Glomerular visceral epithelial cell (primary cell): ENCODE results near the gene RPL39L.
"Not testable (repeated sequence)": the region's sequence is repeated elsewhere in the genome, so short reads cannot be mapped to it uniquely, and the experiment has no call there.

Experiments
- DNase-seq: peaks from one replicate; pipeline ENCODE4 v3.0.0-alpha.2; 2016; ENCODE audit errors: extremely low spot score

RPL39L gene

GRCh38 chr3:187139126-187139894 lies at the start of gene RPL39L:
Gene RPL39L (minus strand): TSS chr3:187139496. CDS start chr3:187121300, 18,196 bp downstream.
- peak; percentile 72 for DNase-seq

GRCh38 chr3:187188931-187189330 lies 49.6 kb upstream of the RPL39L start:
- DNase-seq = no peak

GRCh38 chr3:187186801-187187421 lies 47.6 kb upstream of the RPL39L start:
- DNase-seq = peak; percentile 11

- DNase-seq = no peak
Measured at GRCh38 chr3:187186375-187186774, 47.1 kb upstream of the RPL39L start.

- DNase-seq = no peak
Measured at GRCh38 chr3:187185759-187186158, 46.5 kb upstream of the RPL39L start.

GRCh38 chr3:187183903-187184302 lies 44.6 kb upstream of the RPL39L start:
- no peak for DNase-seq

- peak; percentile 1 for DNase-seq
Measured at GRCh38 chr3:187183210-187183862, 44.0 kb upstream of the RPL39L start.

GRCh38 chr3:187181454-187182170 lies 42.3 kb upstream of the RPL39L start:
- no peak for DNase-seq

GRCh38 chr3:187172929-187173328 lies 33.6 kb upstream of the RPL39L start:
- no peak for DNase-seq

- not testable (repeated sequence) for DNase-seq
Measured at GRCh38 chr3:187170911-187171310, 31.6 kb upstream of the RPL39L start.

GRCh38 chr3:187169231-187169960 lies 30.1 kb upstream of the RPL39L start:
- DNase-seq = no peak

GRCh38 chr3:187167777-187168176 lies 28.5 kb upstream of the RPL39L start:
- DNase-seq = no peak

- DNase-seq = no peak
Measured at GRCh38 chr3:187166750-187167149, 27.5 kb upstream of the RPL39L start.

- peak; percentile 60 for DNase-seq
Measured at GRCh38 chr3:187165144-187165543, 25.8 kb upstream of the RPL39L start.

GRCh38 chr3:187162265-187162953 lies 23.1 kb upstream of the RPL39L start:
- DNase-seq = no peak

GRCh38 chr3:187161556-187161955 lies 22.3 kb upstream of the RPL39L start:
- no peak for DNase-seq

- no peak for DNase-seq
Measured at GRCh38 chr3:187150599-187150998, 11.3 kb upstream of the RPL39L start.

GRCh38 chr3:187150186-187150585 lies 10.9 kb upstream of the RPL39L start:
- DNase-seq = no peak

- DNase-seq = no peak
Measured at GRCh38 chr3:187146389-187146788, 7.1 kb upstream of the RPL39L start.

- no peak for DNase-seq
Measured at GRCh38 chr3:187145149-187145895, 6.0 kb upstream of the RPL39L start.
